NB4 (cell line): ENCODE results near the gene LRFN2.

Source experiments
- POLR2A ChIP-seq: IDR thresholded peaks from 2 replicates; pipeline ENCODE4 v1.6.1; 2011; ENCODE audit warnings: mild to moderate bottlenecking; ENCODE audit not compliant: insufficient read length; ENCODE audit errors: extremely low read depth
- TF ChIP-seq, protein P1 (sequence below): IDR thresholded peaks from one replicate; pipeline ENCODE4 v1.5.1; 2012; ENCODE audit warnings: low read depth, low read length

DNA sequence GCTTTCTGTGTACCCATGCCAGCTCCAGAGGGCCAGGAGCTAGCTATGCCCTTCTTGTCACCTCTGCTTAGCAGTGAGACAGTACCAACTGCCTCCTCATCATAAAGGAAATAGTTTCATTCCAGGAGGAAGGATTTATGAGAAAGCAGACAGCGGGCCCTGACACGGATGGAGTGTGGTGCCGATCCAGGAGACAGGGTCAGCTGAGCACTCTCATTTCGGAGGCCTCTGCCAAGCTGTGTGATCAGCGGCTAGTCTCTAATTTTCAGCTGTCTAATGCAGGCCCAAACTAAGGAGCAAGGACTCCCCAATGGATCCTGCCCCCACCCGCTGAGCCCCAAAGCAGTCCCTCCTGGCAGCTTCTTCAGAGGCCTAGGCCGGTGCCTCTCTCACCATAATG is 103.1 kb downstream of the LRFN2 start:
- TF ChIP-seq, protein P1, sequence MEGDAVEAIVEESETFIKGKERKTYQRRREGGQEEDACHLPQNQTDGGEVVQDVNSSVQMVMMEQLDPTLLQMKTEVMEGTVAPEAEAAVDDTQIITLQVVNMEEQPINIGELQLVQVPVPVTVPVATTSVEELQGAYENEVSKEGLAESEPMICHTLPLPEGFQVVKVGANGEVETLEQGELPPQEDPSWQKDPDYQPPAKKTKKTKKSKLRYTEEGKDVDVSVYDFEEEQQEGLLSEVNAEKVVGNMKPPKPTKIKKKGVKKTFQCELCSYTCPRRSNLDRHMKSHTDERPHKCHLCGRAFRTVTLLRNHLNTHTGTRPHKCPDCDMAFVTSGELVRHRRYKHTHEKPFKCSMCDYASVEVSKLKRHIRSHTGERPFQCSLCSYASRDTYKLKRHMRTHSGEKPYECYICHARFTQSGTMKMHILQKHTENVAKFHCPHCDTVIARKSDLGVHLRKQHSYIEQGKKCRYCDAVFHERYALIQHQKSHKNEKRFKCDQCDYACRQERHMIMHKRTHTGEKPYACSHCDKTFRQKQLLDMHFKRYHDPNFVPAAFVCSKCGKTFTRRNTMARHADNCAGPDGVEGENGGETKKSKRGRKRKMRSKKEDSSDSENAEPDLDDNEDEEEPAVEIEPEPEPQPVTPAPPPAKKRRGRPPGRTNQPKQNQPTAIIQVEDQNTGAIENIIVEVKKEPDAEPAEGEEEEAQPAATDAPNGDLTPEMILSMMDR, result no peak
- no peak for TF ChIP-seq POLR2A
